NCI-H446 (cell line): ENCODE data around the gene NADK.
"Not testable (repeated sequence)": the region's sequence is repeated elsewhere in the genome, so short reads cannot be mapped to it uniquely, and the experiment has no call there.

Experiments
- DNase-seq, 2 experiments: peaks; one replicate each; lab custom pipeline; 2025; lab: John Stamatoyannopoulos, UW

NADK gene

DNA sequence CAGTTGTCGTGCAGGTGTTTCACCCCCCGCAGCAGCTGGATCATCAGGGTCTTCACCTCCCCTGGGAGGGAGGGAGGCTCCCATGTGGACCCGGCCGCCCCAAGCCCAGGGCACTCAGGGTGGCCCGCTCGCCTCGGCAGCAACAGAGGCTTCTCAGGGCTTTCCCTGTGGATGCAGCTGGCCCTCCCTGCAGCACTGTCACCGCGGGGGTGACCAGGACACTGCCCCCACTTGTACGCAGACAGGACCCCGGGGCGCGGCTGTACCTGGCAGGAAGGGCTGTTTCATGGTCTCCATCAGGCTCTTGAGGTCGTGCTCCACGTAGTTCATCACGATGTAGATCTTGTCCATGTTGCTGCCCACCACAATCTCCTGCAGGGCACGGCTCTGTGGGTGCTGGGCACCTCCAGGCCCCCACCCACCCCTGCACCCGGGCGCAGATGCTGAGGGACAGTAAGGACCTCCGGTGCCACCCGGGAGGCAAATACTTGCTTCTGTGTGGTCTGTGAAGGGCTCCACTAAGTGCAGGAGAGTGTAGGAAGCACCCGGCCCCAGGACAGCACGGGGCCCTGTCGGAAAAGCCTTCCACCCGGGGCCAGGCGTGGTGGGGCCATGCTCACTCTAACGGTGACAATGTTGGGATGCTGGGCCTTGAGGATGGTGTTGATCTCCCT is 73.8 kb downstream of the NADK start:
- DNase-seq: not testable (repeated sequence)

DNA sequence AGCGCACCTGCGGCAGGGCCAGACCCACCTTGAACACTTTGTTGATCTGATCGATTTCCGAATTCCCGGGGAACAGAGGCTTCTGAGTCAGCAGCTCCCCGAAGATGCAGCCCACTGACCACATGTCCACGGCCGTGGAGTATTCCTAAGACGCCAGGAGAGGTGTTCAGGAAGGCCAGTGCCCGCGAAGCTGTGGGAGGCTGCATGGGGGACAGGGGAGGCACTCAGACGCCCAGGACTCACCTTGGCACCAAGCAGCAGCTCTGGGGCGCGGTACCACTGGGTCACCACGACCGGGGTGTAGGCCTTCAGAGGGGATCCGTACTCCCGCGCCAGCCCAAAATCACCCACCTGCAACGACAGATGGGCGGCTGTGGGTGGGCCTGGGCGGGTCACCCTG is 74.5 kb downstream of the NADK start:
- no peak for DNase-seq

DNA sequence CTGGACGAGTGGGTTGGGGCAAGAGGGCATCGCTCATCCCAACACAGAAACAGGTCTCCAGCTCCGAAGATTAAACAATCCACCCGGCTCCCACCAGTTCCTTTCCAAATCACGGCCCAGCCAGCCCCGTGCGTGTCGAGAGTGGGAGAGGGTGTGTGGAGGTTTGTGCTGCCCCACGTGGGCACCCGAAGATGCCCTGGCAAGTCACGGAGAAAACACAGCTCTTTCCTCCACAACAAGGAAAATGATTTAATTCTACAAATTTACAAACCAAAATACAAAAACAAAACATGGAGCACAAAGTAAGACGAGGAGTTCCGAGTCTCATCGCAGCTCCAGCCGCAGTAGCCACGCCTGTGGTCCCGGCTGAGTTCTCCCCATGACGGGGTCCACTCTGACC is 75.8 kb downstream of the NADK start:
- not testable (repeated sequence) for DNase-seq
